GM12873 (cell line): ENCODE measurements around the gene VIM.

Experiments used
- CTCF ChIP-seq: IDR thresholded peaks from 2 replicates; pipeline ENCODE4 v1.5.1; 2012; ENCODE audit warnings: low read depth, mild to moderate bottlenecking, moderate library complexity, low read length, control low read depth; ENCODE audit not compliant: insufficient read depth; ENCODE audit errors: missing control alignments

VIM gene

DNA sequence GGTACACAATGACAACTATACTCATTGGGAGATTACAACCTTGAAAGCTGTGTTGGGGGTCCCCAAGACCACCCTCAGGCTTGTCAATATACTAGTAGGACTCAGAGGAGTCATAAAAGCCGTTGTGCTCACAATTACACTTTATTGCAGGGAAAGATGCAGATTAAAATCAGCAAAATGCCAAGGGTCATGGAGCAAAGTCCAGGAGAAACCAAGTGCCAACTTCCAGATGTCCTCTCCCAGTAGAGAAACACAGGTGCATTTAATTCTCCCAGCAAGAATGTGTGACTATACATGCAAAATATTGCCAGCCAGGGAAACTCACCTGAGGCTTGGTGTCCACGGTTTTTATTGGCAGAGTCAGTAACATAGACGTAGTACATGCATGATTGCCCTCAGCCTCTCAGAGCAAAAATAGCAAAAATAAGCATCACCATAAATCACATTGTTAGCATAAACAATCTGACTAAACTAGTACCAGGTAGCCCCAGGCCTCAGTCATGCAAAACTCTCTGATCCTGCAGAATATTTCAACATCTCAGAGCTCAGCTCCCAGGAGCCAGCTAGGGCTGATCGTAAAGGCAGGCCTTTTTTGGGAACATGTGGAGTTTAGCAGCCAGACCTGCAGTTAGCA, 50.7 kb downstream of the VIM start:
- TF ChIP-seq CTCF: no peak

- no peak for TF ChIP-seq CTCF
These were observed 54.3 kb downstream of the VIM start for GRCh38 chr10:17282311-17282710.

- no peak for TF ChIP-seq CTCF
These were observed 58.8 kb downstream of the VIM start for GRCh38 chr10:17286562-17287550.
